ENCODE measurements around the gene PRG3.

- no peak for TF ChIP-seq CTCF (conservative IDR thresholded peaks at IDR 0.05; ENCODE audit: low read depth, low read length)
- no peak for TF ChIP-seq SMC3 (IDR thresholded peaks at IDR 0.05; ENCODE audit: low read depth, low read length)
- no peak for TF ChIP-seq POLR2A (IDR thresholded peaks at IDR 0.05; ENCODE audit: low read depth, low read length)
- TF ChIP-seq RCOR1 (IDR thresholded peaks at IDR 0.05; ENCODE audit: insufficient replicate concordance, low read length): peak; percentile 30
- TF ChIP-seq CEBPB (IDR thresholded peaks at IDR 0.05; ENCODE audit: low read depth, low read length): peak; percentile 80
- TF ChIP-seq, protein P1, sequence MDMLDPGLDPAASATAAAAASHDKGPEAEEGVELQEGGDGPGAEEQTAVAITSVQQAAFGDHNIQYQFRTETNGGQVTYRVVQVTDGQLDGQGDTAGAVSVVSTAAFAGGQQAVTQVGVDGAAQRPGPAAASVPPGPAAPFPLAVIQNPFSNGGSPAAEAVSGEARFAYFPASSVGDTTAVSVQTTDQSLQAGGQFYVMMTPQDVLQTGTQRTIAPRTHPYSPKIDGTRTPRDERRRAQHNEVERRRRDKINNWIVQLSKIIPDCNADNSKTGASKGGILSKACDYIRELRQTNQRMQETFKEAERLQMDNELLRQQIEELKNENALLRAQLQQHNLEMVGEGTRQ (IDR thresholded peaks at IDR 0.05; ENCODE audit: low read depth, low read length): peak; percentile 62; the same call in 1 of the 2 replicates
- TF ChIP-seq MAZ (IDR thresholded peaks at IDR 0.05; ENCODE audit: borderline replicate concordance, low read depth, low read length): peak; percentile 81; the same call in 1 of the 2 replicates
- TF ChIP-seq RAD21 (IDR thresholded peaks at IDR 0.05; ENCODE audit: low read length): no peak
- TF ChIP-seq BHLHE40 (IDR thresholded peaks at IDR 0.05; ENCODE audit: low read depth, low read length): peak; percentile 95
- no peak for TF ChIP-seq NFE2L2 (IDR thresholded peaks at IDR 0.05; ENCODE audit: low read depth, low read length)
These were observed 44.0 kb upstream of the PRG3 start for GRCh38 chr11:57424792-57425564.

Data from IMR-90 (cell line).